ENCODE results near the gene PARP15.

GRCh38 chr3:122548076-122548475, 29.4 kb upstream of the PARP15 start:
- TF ChIP-seq AFF4 (CRISPR knock-in tag; IDR thresholded peaks at IDR 0.05; ENCODE audit: borderline replicate concordance) (no peak), ATF3 (CRISPR knock-in tag; conservative IDR thresholded peaks at IDR 0.05) (no peak), CTCF (IDR thresholded peaks at IDR 0.05) (no peak), MAX (CRISPR knock-in tag; IDR thresholded peaks at IDR 0.05) (no peak), USF1 (CRISPR knock-in tag; IDR thresholded peaks at IDR 0.05) (no peak), E2F1 (CRISPR knock-in tag; IDR thresholded peaks at IDR 0.05) (no peak), E2F4 (CRISPR knock-in tag; IDR thresholded peaks at IDR 0.05; ENCODE audit: borderline replicate concordance, low read depth) (no peak), KAT7 (CRISPR knock-in tag; IDR thresholded peaks at IDR 0.05; ENCODE audit: borderline replicate concordance) (no peak), ZNF263 (CRISPR knock-in tag; IDR thresholded peaks at IDR 0.05; ENCODE audit: low read depth) (no peak), ETV6 (CRISPR knock-in tag; IDR thresholded peaks at IDR 0.05) (no peak)

Measured in WTC11 (cell line).